Lower leg skin (tissue), 4 donors: ENCODE data around the gene CALCR. TPM values are rescaled to one million over a fixed set of nuclear protein-coding genes. Genes with fewer than 3 reads are reported as not detected.

Source experiments
- DNase-seq, 2 donors: peaks; one replicate each; pipeline ENCODE4 v3.0.0-alpha.2; 2019; ENCODE audit warnings: low spot score in 2 of 2
- H3K4me3 ChIP-seq: fragments of 200-600 bp; sonication (generic); 2 replicates; pipeline ENCODE4 v1.5.1; 2017; ENCODE audit warnings: mild to moderate bottlenecking, low read depth; ENCODE audit not compliant: poor library complexity, severe bottlenecking
- POLR2A ChIP-seq, 2 donors: fragments of 450-650 bp; IDR thresholded peaks; one replicate each; pipeline ENCODE4 v1.6.1; 2016 to 2017; ENCODE audit warnings: antibody characterized with exemption in 2 of 2, mild to moderate bottlenecking in 1 of 2, moderate library complexity in 1 of 2
- WGBS, 2 donors: methylation state at CpG; one replicate each; pipeline ENCODE4 v1.1.5; 2018; 5-methylcytosine and 5-hydroxymethylcytosine counted together
- intact Hi-C: fragments of 100-400 bp; cut with DNase I; formaldehyde crosslinking; loops from one replicate; pipeline ENCODE4 v1.15.0; 2023; ENCODE audit warnings: low total_unique reads
- total RNA-seq, 4 donors: library from RNA; depleted of rRNA; stranded (reverse); fragments of >200 nt; gene quantifications; one replicate each; pipeline ENCODE4 v1.1.0, GENCODE V29; 2016
- TF ChIP-seq, protein P1 (sequence below), 3 donors: fragments of 450-650 bp; IDR thresholded peaks; one replicate each; pipeline ENCODE4 v1.5.1; 2016; ENCODE audit warnings: antibody characterized with exemption in 3 of 3, mild to moderate bottlenecking in 3 of 3, moderate library complexity in 2 of 3

Gene CALCR
- total RNA-seq, 4 donors from 2014 or later = 0.10 TPM; not detected in 3

DNA sequence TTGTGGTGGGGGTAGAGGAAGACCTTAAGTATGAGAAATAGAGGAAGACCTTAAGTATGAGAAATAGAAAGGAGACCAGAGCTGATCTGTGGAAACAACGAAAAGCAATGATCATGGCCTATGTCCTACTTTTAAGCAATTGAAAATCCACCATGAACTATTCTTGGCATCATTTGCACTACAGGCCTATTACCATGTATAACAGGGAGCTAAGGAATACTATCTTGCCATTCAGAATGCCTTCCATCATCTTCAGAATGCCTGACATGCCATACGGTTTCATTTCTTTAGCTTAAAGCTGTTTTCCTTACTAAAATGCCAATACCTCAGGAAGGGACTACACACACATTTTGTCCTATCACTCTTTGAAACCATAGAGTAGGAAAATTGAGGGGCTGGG lies 127.0 kb downstream of the CALCR start:
- TF ChIP-seq, protein P1, sequence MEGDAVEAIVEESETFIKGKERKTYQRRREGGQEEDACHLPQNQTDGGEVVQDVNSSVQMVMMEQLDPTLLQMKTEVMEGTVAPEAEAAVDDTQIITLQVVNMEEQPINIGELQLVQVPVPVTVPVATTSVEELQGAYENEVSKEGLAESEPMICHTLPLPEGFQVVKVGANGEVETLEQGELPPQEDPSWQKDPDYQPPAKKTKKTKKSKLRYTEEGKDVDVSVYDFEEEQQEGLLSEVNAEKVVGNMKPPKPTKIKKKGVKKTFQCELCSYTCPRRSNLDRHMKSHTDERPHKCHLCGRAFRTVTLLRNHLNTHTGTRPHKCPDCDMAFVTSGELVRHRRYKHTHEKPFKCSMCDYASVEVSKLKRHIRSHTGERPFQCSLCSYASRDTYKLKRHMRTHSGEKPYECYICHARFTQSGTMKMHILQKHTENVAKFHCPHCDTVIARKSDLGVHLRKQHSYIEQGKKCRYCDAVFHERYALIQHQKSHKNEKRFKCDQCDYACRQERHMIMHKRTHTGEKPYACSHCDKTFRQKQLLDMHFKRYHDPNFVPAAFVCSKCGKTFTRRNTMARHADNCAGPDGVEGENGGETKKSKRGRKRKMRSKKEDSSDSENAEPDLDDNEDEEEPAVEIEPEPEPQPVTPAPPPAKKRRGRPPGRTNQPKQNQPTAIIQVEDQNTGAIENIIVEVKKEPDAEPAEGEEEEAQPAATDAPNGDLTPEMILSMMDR (IDR thresholded peaks at IDR 0.05) = no peak
- no peak for TF ChIP-seq POLR2A (IDR thresholded peaks at IDR 0.05)
- 74 to 86% methylated on average over 2 of the region's 2 CpGs for whole genome bisulfite sequencing, 2 donors
- intact Hi-C loops = no loop called here
- H3K4me3 ChIP-seq = no peak overlapping the region
- no peak for DNase-seq

- no peak for DNase-seq
- WGBS, 2 donors = 42 to 46% methylated on average over 6 of the region's 6 CpGs
- no peak for TF ChIP-seq POLR2A (IDR thresholded peaks at IDR 0.05)
- TF ChIP-seq, protein P1 (IDR thresholded peaks at IDR 0.05) = no peak
- intact Hi-C loops = no loop called here
- H3K4me3 ChIP-seq = no peak overlapping the region
Measured at GRCh38 chr7:93442478-93443224, 131.9 kb downstream of the CALCR start.

GRCh38 chr7:93435791-93436190 lies 138.7 kb downstream of the CALCR start:
- DNase-seq = no peak
- TF ChIP-seq POLR2A (IDR thresholded peaks at IDR 0.05) = no peak
- TF ChIP-seq, protein P1 (IDR thresholded peaks at IDR 0.05) = no peak
- intact Hi-C loops = no loop called here
- no peak overlapping the region for H3K4me3 ChIP-seq
- WGBS, 2 donors = 82 to 83% methylated on average over 6 of the region's 6 CpGs

GRCh38 chr7:93432130-93432529 lies 142.4 kb downstream of the CALCR start:
- DNase-seq = no peak
- TF ChIP-seq, protein P1 (IDR thresholded peaks at IDR 0.05) = no peak
- no peak for TF ChIP-seq POLR2A (IDR thresholded peaks at IDR 0.05)
- 63 to 75% methylated on average over 2 of the region's 2 CpGs for WGBS, 2 donors
- no peak overlapping the region for H3K4me3 ChIP-seq
- intact Hi-C loops = no loop called here

DNA sequence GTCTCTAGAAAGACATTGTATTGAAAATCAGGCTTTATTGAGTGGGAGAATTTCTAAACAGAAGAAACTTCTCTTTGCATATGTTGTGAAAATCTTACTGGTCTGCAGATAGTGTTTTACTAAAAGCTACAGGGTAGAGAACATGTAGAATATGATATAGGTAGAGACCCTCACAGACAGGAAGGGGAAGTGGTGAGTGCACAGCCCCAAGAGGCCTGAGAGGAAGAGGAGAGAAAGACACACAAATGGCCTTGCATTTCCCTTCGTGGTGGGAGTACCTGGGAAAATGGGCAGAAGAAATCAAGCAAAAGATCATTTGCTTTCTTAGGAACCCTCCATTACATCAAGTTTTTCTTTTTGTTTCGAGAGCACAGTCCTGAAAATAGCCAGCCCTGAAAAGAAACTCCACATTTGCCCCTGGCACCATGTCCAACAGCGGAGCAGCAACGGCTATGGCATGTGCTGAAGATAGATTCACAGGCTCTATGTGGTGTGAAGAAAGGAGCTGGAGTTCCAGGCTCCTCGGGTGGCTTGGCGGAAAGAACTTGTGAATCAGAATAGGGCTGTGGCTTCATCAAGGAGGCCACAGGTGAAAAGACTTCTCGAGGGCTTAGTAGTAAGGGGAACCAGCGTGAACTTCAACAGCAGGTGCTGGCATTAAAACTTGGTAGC lies 143.5 kb downstream of the CALCR start:
- WGBS, 2 donors = 82 to 86% methylated on average over 8 of the region's 8 CpGs
- intact Hi-C loops = no loop called here
- H3K4me3 ChIP-seq = no peak overlapping the region
- DNase-seq = no peak
- TF ChIP-seq, protein P1 (IDR thresholded peaks at IDR 0.05) = no peak
- no peak for TF ChIP-seq POLR2A (IDR thresholded peaks at IDR 0.05)
